H1 (cell line): ENCODE data around the gene C19orf44. TPM values are rescaled to one million over a fixed set of nuclear protein-coding genes. Genes with fewer than 3 reads are reported as not detected.

ENCODE experiments used
- ATF3 ChIP-seq: IDR thresholded peaks from 2 replicates; pipeline ENCODE4 v1.6.1; 2011; ENCODE audit warnings: low read depth, mild to moderate bottlenecking, low read length; ENCODE audit not compliant: insufficient read depth
- polyA plus RNA-seq, 7 experiments: library from polyadenylated mRNA; depleted of rRNA in 3 of 7; stranded (reverse) in 5 of 7; unstranded in 2 of 7; fragments of >200 nt in 5 of 7; fragments of 200-250 nt in 2 of 7; gene quantifications; 1 replicate in 5 of 7; 2 replicates in 1 of 7; 4 replicates in 1 of 7; pipeline versions ENCODE4 v1.2.1 to v1.2.3, GENCODE V29; 2011 to 2013; ENCODE audit warnings: missing spikeins in 2 of 7, mixed read lengths in 2 of 7
- total RNA-seq: library from RNA; stranded (reverse); fragmentation: NEBNext Ultra II Directional; extraction: Animal tissue kit (Norgen Biotek cat#: 25700); gene quantifications from 2 replicates; pipeline ENCODE4 v1.2.1, GENCODE V29; 2021

Gene C19orf44
- total and polyA plus RNA-seq, 2 of the 8 experiments (the other 6 are each of a cell fraction or from before 2014, with no cell fraction given) = 2.1 to 4.5 TPM

- no peak for TF ChIP-seq ATF3
- TF ChIP-seq, all 59 proteins: peak for 0
Measured at GRCh38 chr19:16456652-16457194, 39.5 kb upstream of the C19orf44 start (continued).
